Spleen (tissue), 11 donors: ENCODE results near the gene ARL15. TPM values are rescaled to one million over a fixed set of nuclear protein-coding genes. Genes with fewer than 3 reads are reported as not detected.

Experiments used
- DNase-seq: peaks from one replicate; pipeline ENCODE4 v3.0.0-alpha.2; 2020
- H3K27ac ChIP-seq, 8 donors: fragments of 200-600 bp; sonication (generic) in 7 of 8; 1 replicate in 4 of 8; 2 replicates in 4 of 8; pipeline versions ENCODE4 v1.5.0 to v1.8.0; 2016 to 2021; ENCODE audit warnings: inconsistent platforms in 4 of 8, mild to moderate bottlenecking in 4 of 8, moderate library complexity in 1 of 8
- H3K27me3 ChIP-seq, 7 donors: fragments of 200-600 bp; sonication (generic) in 6 of 7; replicated peaks in 1 of 7; 1 replicate in 4 of 7; 2 replicates in 3 of 7; pipeline versions ENCODE4 v1.5.0 to v1.8.0; 2016 to 2021; ENCODE audit warnings: inconsistent platforms in 3 of 7, mild to moderate bottlenecking in 1 of 7
- H3K36me3 ChIP-seq, 6 donors: fragments of 200-600 bp; sonication (generic) in 5 of 6; 1 replicate in 4 of 6; 2 replicates in 2 of 6; pipeline versions ENCODE4 v1.5.0 to v1.8.0; 2016 to 2021; ENCODE audit warnings: inconsistent platforms in 2 of 6
- H3K4me1 ChIP-seq, 6 donors: fragments of 200-600 bp; sonication (generic) in 5 of 6; 1 replicate in 3 of 6; 2 replicates in 3 of 6; pipeline versions ENCODE4 v1.5.0 to v1.8.0; 2016 to 2021; ENCODE audit warnings: inconsistent platforms in 3 of 6
- H3K4me3 ChIP-seq, 8 donors: fragments of 200-600 bp; sonication (generic) in 7 of 8; 1 replicate in 4 of 8; 2 replicates in 4 of 8; pipeline versions ENCODE4 v1.5.0 to v1.8.0; 2016 to 2021; ENCODE audit warnings: inconsistent platforms in 4 of 8, mild to moderate bottlenecking in 4 of 8, moderate library complexity in 2 of 8
- H3K9me3 ChIP-seq, 8 donors: fragments of 200-600 bp; sonication (generic) in 7 of 8; 1 replicate in 4 of 8; 2 replicates in 4 of 8; pipeline versions ENCODE4 v1.5.0 to v1.8.0; 2016 to 2021; ENCODE audit warnings: inconsistent platforms in 4 of 8
- CTCF ChIP-seq, 11 experiments: fragments of 200-600 bp in 7 of 11; fragments of 450-650 bp in 4 of 11; sonication (generic) in 4 of 11; IDR thresholded peaks in 8 of 11; conservative IDR thresholded peaks in 3 of 11; 1 replicate in 7 of 11; 2 replicates in 4 of 11; pipeline versions ENCODE4 v1.4.0 to v1.8.0; 2016 to 2021; ENCODE audit warnings: antibody characterized with exemption in 11 of 11, inconsistent platforms in 4 of 11, mild to moderate bottlenecking in 1 of 11
- POLR2A ChIP-seq, 3 donors: fragments of 450-650 bp; IDR thresholded peaks; one replicate each; pipeline ENCODE4 v1.5.1; 2017; ENCODE audit warnings: antibody characterized with exemption in 3 of 3, mild to moderate bottlenecking in 1 of 3
- POLR2AphosphoS5 ChIP-seq, 3 donors: sonication (generic); formaldehyde crosslinking; IDR thresholded peaks; one replicate each; pipeline ENCODE4 v1.5.1; 2017; ENCODE audit warnings: antibody characterized with exemption in 3 of 3
- WGBS, 5 donors: extraction: QIAGEN DNeasy Blood & Tissue Kit in 3 of 5; methylation state at CpG; one replicate each; pipeline versions ENCODE4 v1.1.5 to v1.1.7; 2013 to 2018; 5-methylcytosine and 5-hydroxymethylcytosine counted together
- intact Hi-C: fragments of 100-400 bp; cut with DNase I; formaldehyde crosslinking; loops from one replicate; pipeline ENCODE4 v1.15.0; 2023; ENCODE audit warnings: low total_unique reads
- polyA plus RNA-seq, 3 donors: library from polyadenylated mRNA; stranded (reverse); fragments of 200-250 nt; gene quantifications; one replicate each; pipeline ENCODE4 v1.2.1, GENCODE V29; 2013
- total RNA-seq, 7 donors: library from RNA; depleted of rRNA in 3 of 7; stranded (reverse); fragments of >200 nt in 3 of 7; fragmentation: NEBNext Ultra II Directional in 4 of 7; extraction: Animal tissue kit (Norgen Biotek cat#: 25700) in 4 of 7; gene quantifications; one replicate each; pipeline versions ENCODE4 v1.1.0 to v1.2.1, GENCODE V29; 2016 to 2021
- donor health status: healthy with polysubstance abuse.
- donor health status: DM: no; HTN: no; CAD: no; lungs with moderate emphysema.
- donor health status: DM: no; HTN: no; CAD: no.
- donor health status: Bipolar disorder and iron deficiency.
- donor health status: healthy.
- donor health status: DM: no; HTN: no; CAD: no.
- donor health status: DM: yes; HTN: yes; CAD: no.

The ARL15 gene
- total and polyA plus RNA-seq, 10 donors: 6.3 to 70.2 (median 37.1) TPM

- intact Hi-C loops: no loop called here
- 90 to 96% (median 94%) methylated on average over 8 of the region's 8 CpGs for WGBS, 5 donors
Measured at GRCh38 chr5:54186108-54186507, 124.3 kb downstream of the ARL15 start.

GRCh38 chr5:54184806-54185205 is 125.6 kb downstream of the ARL15 start:
- intact Hi-C loops: no loop called here
- DNase-seq: no peak
- TF ChIP-seq POLR2AphosphoS5 (IDR thresholded peaks at IDR 0.05) (no peak), POLR2A (IDR thresholded peaks at IDR 0.05) (no peak), CTCF (IDR thresholded peaks at IDR 0.05 in 8 of 11, conservative IDR thresholded peaks at IDR 0.05 in 3 of 11) (no peak)

More at GRCh38 chr5:54186108-54186507, 124.3 kb downstream of the ARL15 start:
- no peaks in the 10 kb centered on the region for H3K36me3 ChIP-seq
- H3K4me3 ChIP-seq: no peak overlapping the region
- H3K27ac ChIP-seq: no peak overlapping the region
- no peaks in the 10 kb centered on the region for H3K9me3 ChIP-seq
- DNase-seq: no peak
- H3K27me3 ChIP-seq: no peaks in the 10 kb centered on the region
- peaks cover 0 to 14% (median 0%) of the 10 kb centered on the region in 6 donors for H3K4me1 ChIP-seq
- no peak for TF ChIP-seq CTCF (IDR thresholded peaks at IDR 0.05 in 8 of 11, conservative IDR thresholded peaks at IDR 0.05 in 3 of 11)
- no peak for TF ChIP-seq POLR2AphosphoS5 (IDR thresholded peaks at IDR 0.05)
- no peak for TF ChIP-seq POLR2A (IDR thresholded peaks at IDR 0.05)

GRCh38 chr5:54180630-54181031 is 129.7 kb downstream of the ARL15 start:
- no peak for DNase-seq
- peaks cover 0 to 3% (median 0%) of the 10 kb centered on the region in 6 donors for H3K4me1 ChIP-seq
- intact Hi-C loops: no loop called here
- no peaks in the 10 kb centered on the region for H3K27me3 ChIP-seq
- H3K36me3 ChIP-seq: no peaks in the 10 kb centered on the region
- no peak overlapping the region for H3K27ac ChIP-seq
- WGBS, 5 donors: 83 to 91% (median 89%) methylated on average over 7 of the region's 7 CpGs
- no peak overlapping the region for H3K4me3 ChIP-seq
- no peaks in the 10 kb centered on the region for H3K9me3 ChIP-seq
- TF ChIP-seq CTCF (IDR thresholded peaks at IDR 0.05 in 8 of 11, conservative IDR thresholded peaks at IDR 0.05 in 3 of 11) (no peak), POLR2AphosphoS5 (IDR thresholded peaks at IDR 0.05) (no peak), POLR2A (IDR thresholded peaks at IDR 0.05) (no peak)

More at GRCh38 chr5:54184806-54185205, 125.6 kb downstream of the ARL15 start:
- WGBS, 5 donors: 71 to 80% (median 75%) methylated on average over 2 of the region's 2 CpGs
- no peaks in the 10 kb centered on the region for H3K9me3 ChIP-seq
- H3K4me1 ChIP-seq: peaks cover 0 to 14% (median 0%) of the 10 kb centered on the region in 6 donors
- no peak overlapping the region for H3K27ac ChIP-seq
- H3K36me3 ChIP-seq: no peaks in the 10 kb centered on the region
- H3K4me3 ChIP-seq: no peak overlapping the region
- H3K27me3 ChIP-seq: no peaks in the 10 kb centered on the region

- Histone ChIP-seq H3K9me3 (no peaks in the 10 kb centered on the region), H3K27ac (no peak overlapping the region), H3K4me3 (no peak overlapping the region), H3K4me1 (peaks cover 0 to 3% (median 0%) of the 10 kb centered on the region in 6 donors), H3K27me3 (no peaks in the 10 kb centered on the region), H3K36me3 (no peaks in the 10 kb centered on the region)
- intact Hi-C loops: no loop called here
- WGBS, 5 donors: 83 to 88% (median 85%) methylated on average over 4 of the region's 4 CpGs
- TF ChIP-seq CTCF (IDR thresholded peaks at IDR 0.05 in 8 of 11, conservative IDR thresholded peaks at IDR 0.05 in 3 of 11) (no peak), POLR2A (IDR thresholded peaks at IDR 0.05) (no peak), POLR2AphosphoS5 (IDR thresholded peaks at IDR 0.05) (no peak)
- no peak for DNase-seq
Measured at GRCh38 chr5:54178991-54179390, 131.4 kb downstream of the ARL15 start.
